Keratinocyte (primary cell): Measurements from ENCODE around the gene FAM50A.

Source experiments
- EZH2 ChIP-seq: IDR thresholded peaks from one replicate; pipeline ENCODE4 v1.6.1; 2012; ENCODE audit warnings: inconsistent platforms, mild to moderate bottlenecking, low read length, moderate library complexity
- TF ChIP-seq, protein P1 (sequence below), 3 experiments: IDR thresholded peaks in 1 of 3; conservative IDR thresholded peaks in 1 of 3; optimal IDR thresholded peaks in 1 of 3; 2 replicates in 2 of 3; 3 replicates in 1 of 3; pipeline versions ENCODE3 to v1.5.1; 2011; ENCODE audit warnings: low read length in 3 of 3, mild to moderate bottlenecking in 3 of 3, moderate library complexity in 2 of 3, control low read depth in 1 of 3, inconsistent platforms in 1 of 3; ENCODE audit not compliant: insufficient read depth in 2 of 3; ENCODE audit errors: extremely low read depth in 1 of 3

- TF ChIP-seq, protein P1, sequence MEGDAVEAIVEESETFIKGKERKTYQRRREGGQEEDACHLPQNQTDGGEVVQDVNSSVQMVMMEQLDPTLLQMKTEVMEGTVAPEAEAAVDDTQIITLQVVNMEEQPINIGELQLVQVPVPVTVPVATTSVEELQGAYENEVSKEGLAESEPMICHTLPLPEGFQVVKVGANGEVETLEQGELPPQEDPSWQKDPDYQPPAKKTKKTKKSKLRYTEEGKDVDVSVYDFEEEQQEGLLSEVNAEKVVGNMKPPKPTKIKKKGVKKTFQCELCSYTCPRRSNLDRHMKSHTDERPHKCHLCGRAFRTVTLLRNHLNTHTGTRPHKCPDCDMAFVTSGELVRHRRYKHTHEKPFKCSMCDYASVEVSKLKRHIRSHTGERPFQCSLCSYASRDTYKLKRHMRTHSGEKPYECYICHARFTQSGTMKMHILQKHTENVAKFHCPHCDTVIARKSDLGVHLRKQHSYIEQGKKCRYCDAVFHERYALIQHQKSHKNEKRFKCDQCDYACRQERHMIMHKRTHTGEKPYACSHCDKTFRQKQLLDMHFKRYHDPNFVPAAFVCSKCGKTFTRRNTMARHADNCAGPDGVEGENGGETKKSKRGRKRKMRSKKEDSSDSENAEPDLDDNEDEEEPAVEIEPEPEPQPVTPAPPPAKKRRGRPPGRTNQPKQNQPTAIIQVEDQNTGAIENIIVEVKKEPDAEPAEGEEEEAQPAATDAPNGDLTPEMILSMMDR (optimal IDR thresholded peaks at IDR 0.05 in 1 of 3, IDR thresholded peaks at IDR 0.05 in 1 of 3, conservative IDR thresholded peaks at IDR 0.05 in 1 of 3; ENCODE audit: extremely low read depth in 1 of 3, insufficient read depth in 2 of 3, low read length in 3 of 3): no peak
- TF ChIP-seq EZH2: no peak
These were observed 42.7 kb upstream of the FAM50A start for GRCh38 chrX:154401045-154401799.
